ENCODE measurements around the gene ANK3.

The ANK3 gene

GRCh38 chr10:60048091-60048501 is 341.6 kb downstream of the ANK3 start:
- no peaks in the 10 kb centered on the region for H3K9me3 ChIP-seq (ENCODE audit: control insufficient read depth, insufficient read depth, low read depth, low read length)
- no peak for TF ChIP-seq ZBTB20 (tag by site-specific recombination; IDR thresholded peaks at IDR 0.05)
- no peak for TF ChIP-seq ZNF777 (tag by site-specific recombination; IDR thresholded peaks at IDR 0.05; ENCODE audit: borderline replicate concordance)
- no peak for TF ChIP-seq ZNF514 (tag by site-specific recombination; IDR thresholded peaks at IDR 0.05)
- TF ChIP-seq IKZF3 (tag by site-specific recombination; IDR thresholded peaks at IDR 0.05): peak; percentile 72
- no peak for TF ChIP-seq ZNF184 (tag by site-specific recombination; IDR thresholded peaks at IDR 0.05)
- TF ChIP-seq ZNF302 (tag by site-specific recombination; IDR thresholded peaks at IDR 0.05; ENCODE audit: low read depth): no peak
- no peak for TF ChIP-seq ZNF707 (tag by site-specific recombination; IDR thresholded peaks at IDR 0.05)
- TF ChIP-seq ZSCAN30 (tag by site-specific recombination; IDR thresholded peaks at IDR 0.05): peak; percentile 25; the same call in 1 of the 2 replicates
- TF ChIP-seq KLF10 (tag by site-specific recombination; IDR thresholded peaks at IDR 0.05): no peak
- no peak for TF ChIP-seq ZNF121 (tag by site-specific recombination; IDR thresholded peaks at IDR 0.05)
- no peak for TF ChIP-seq ZNF10 (tag by site-specific recombination; IDR thresholded peaks at IDR 0.05)
- TF ChIP-seq ZNF561 (tag by site-specific recombination; IDR thresholded peaks at IDR 0.05; ENCODE audit: borderline replicate concordance): no peak
- TF ChIP-seq ZNF175 (tag by site-specific recombination; IDR thresholded peaks at IDR 0.05): no peak
- no peak for TF ChIP-seq GLI2 (tag by site-specific recombination; IDR thresholded peaks at IDR 0.05; ENCODE audit: borderline replicate concordance, low read depth)
- no peak for TF ChIP-seq ZNF677 (tag by site-specific recombination; IDR thresholded peaks at IDR 0.05)
- TF ChIP-seq REST (tag by site-specific recombination; IDR thresholded peaks at IDR 0.05): peak; percentile 20; the same call in 1 of the 2 replicates
- no peak for TF ChIP-seq ZNF248 (tag by site-specific recombination; IDR thresholded peaks at IDR 0.05)
- TF ChIP-seq ZNF654 (tag by site-specific recombination; IDR thresholded peaks at IDR 0.05; ENCODE audit: low read depth): peak; percentile 73
- 0 out of 2 replicates have a peak, but pooled peaks have one; percentile 28 for TF ChIP-seq CTCF (tag by site-specific recombination; IDR thresholded peaks at IDR 0.05)
- H3K36me3 ChIP-seq (ENCODE audit: control insufficient read depth in 2 of 2, insufficient read depth in 1 of 2, low read length in 2 of 2): no peaks in the 10 kb centered on the region
- CTCF ChIA-PET: interaction anchor here (0.6 to 1.5 kb wide), 9 partner anchors 10 to 420 kb away, joined by 3 to 5 read pairs (median 3); no protein-coding TSS in a partner anchor
- H3K4me3 ChIP-seq (ENCODE audit: low read depth, low read length): no peak overlapping the region
- H3K4me1 ChIP-seq (ENCODE audit: control insufficient read depth, insufficient read depth, low read length): no peaks in the 10 kb centered on the region
- POLR2A ChIA-PET: no interaction called here
- no peak overlapping the region for H3K27ac ChIP-seq (ENCODE audit: extremely low read depth, low read depth, low read length)

- no peak overlapping the region for H3K4me3 ChIP-seq (ENCODE audit: low read depth, low read length)
- H3K36me3 ChIP-seq (ENCODE audit: control insufficient read depth in 2 of 2, insufficient read depth in 1 of 2, low read length in 2 of 2): no peaks in the 10 kb centered on the region
- ChIA-PET CTCF (interaction anchor here (0.7 kb wide), 1 partner anchor 159 kb away, joined by 4 read pairs; no protein-coding TSS in a partner anchor), POLR2A (no interaction called here)
- H3K4me1 ChIP-seq (ENCODE audit: control insufficient read depth, insufficient read depth, low read length): peaks cover 10% of the 10 kb centered on the region; the same call in 1 of the 2 replicates
- H3K27ac ChIP-seq (ENCODE audit: extremely low read depth, low read depth, low read length): no peak overlapping the region
- H3K9me3 ChIP-seq (ENCODE audit: control insufficient read depth, insufficient read depth, low read depth, low read length): no peaks in the 10 kb centered on the region
- TF ChIP-seq ZNF843 (tag by site-specific recombination; IDR thresholded peaks at IDR 0.05): no peak
- no peak for TF ChIP-seq ZNF560 (tag by site-specific recombination; IDR thresholded peaks at IDR 0.05; ENCODE audit: borderline replicate concordance)
- no peak for TF ChIP-seq ZSCAN5A (tag by site-specific recombination; IDR thresholded peaks at IDR 0.05)
- no peak for TF ChIP-seq ZBTB6 (tag by site-specific recombination; IDR thresholded peaks at IDR 0.05)
- no peak for TF ChIP-seq ZBTB10 (tag by site-specific recombination; IDR thresholded peaks at IDR 0.05)
- no peak for TF ChIP-seq KLF8 (tag by site-specific recombination; IDR thresholded peaks at IDR 0.05)
- TF ChIP-seq ZNF19 (tag by site-specific recombination; IDR thresholded peaks at IDR 0.05; ENCODE audit: low read depth): no peak
- TF ChIP-seq ZNF24 (tag by site-specific recombination; IDR thresholded peaks at IDR 0.05): no peak
These were observed 344.1 kb downstream of the ANK3 start for GRCh38 chr10:60045571-60045970.
